A673 (cell line): ENCODE data around the gene FLRT2. TPM values are rescaled to one million over a fixed set of nuclear protein-coding genes. Genes with fewer than 3 reads are reported as not detected.

Experiments used
- BruUV-seq: library from RNA; stranded (reverse); fragments of 400-500 nt; replicated peaks from 2 replicates; lab custom pipeline; 2021; lab: Mats Ljungman, UMichigan
- CTCF ChIA-PET: fragments of 300-600 bp; sonication (Branson Sonifier 250); formaldehyde crosslinking; loops from one replicate; lab custom pipeline; 2022; ENCODE audit warnings: antibody characterized with exemption; lab: Charles Lee
- POLR2A ChIA-PET: fragments of 300-600 bp; sonication (Branson Sonifier 250); formaldehyde crosslinking; loops from one replicate; lab custom pipeline; 2022; ENCODE audit warnings: antibody characterized with exemption; ENCODE audit not compliant: low non-redundant PET; lab: Charles Lee
- DNase-seq: peaks from one replicate; pipeline ENCODE4 v3.0.0-alpha.2; 2015; ENCODE audit warnings: low spot score
- H3K27ac ChIP-seq: fragments of 200-600 bp; sonication (generic); 2 replicates; pipeline ENCODE4 v1.5.1; 2016; ENCODE audit warnings: mixed run types, low read depth, mild to moderate bottlenecking, mixed read lengths, antibody characterized with exemption, low read length; ENCODE audit not compliant: poor library complexity, severe bottlenecking
- H3K27me3 ChIP-seq: fragments of 200-600 bp; sonication (generic); replicated peaks from 2 replicates; pipeline ENCODE4 v1.6.1; 2017; ENCODE audit warnings: mixed run types, low read depth, mild to moderate bottlenecking, mixed read lengths, antibody characterized with exemption, low read length; ENCODE audit not compliant: insufficient read depth, poor library complexity
- H3K36me3 ChIP-seq: fragments of 200-600 bp; sonication (generic); 2 replicates; pipeline ENCODE4 v1.6.1; 2016; ENCODE audit warnings: mixed run types, mild to moderate bottlenecking, mixed read lengths, antibody characterized with exemption, low read length; ENCODE audit not compliant: insufficient read depth, poor library complexity, severe bottlenecking
- H3K4me1 ChIP-seq: fragments of 200-600 bp; sonication (generic); 2 replicates; pipeline ENCODE4 v1.6.1; 2017; ENCODE audit warnings: mixed run types, mild to moderate bottlenecking, mixed read lengths, antibody characterized with exemption, low read length; ENCODE audit not compliant: insufficient read depth, poor library complexity, severe bottlenecking
- H3K4me3 ChIP-seq: fragments of 200-600 bp; sonication (generic); 2 replicates; pipeline ENCODE4 v1.5.1; 2016; ENCODE audit warnings: low read depth, mixed run types, mild to moderate bottlenecking, mixed read lengths, low read length; ENCODE audit not compliant: poor library complexity, severe bottlenecking
- H3K9me3 ChIP-seq: fragments of 200-600 bp; sonication (generic); 2 replicates; pipeline ENCODE4 v1.6.1; 2016; ENCODE audit warnings: mixed run types, low read depth, mild to moderate bottlenecking, mixed read lengths, antibody characterized with exemption, low read length; ENCODE audit not compliant: poor library complexity, severe bottlenecking
- CTCF ChIP-seq: fragments of 300-800, 200-600 bp; sonication (generic); conservative IDR thresholded peaks from 2 replicates; pipeline ENCODE4 v1.5.1; 2017; ENCODE audit warnings: low read depth, mild to moderate bottlenecking, antibody characterized with exemption, low read length, moderate library complexity, mixed read lengths
- EZH2 ChIP-seq: fragments of 200-600 bp; sonication (generic); IDR thresholded peaks from 2 replicates; pipeline ENCODE4 v1.6.1; 2017; ENCODE audit warnings: borderline replicate concordance, low read depth, mild to moderate bottlenecking, mixed read lengths, antibody characterized with exemption, low read length; ENCODE audit not compliant: poor library complexity, severe bottlenecking
- intact Hi-C: fragments of 100-400 bp; cut with micrococcal nuclease; formaldehyde crosslinking; loops from one replicate; pipeline ENCODE4 v1.10.0; 2022; ENCODE audit not compliant: unreplicated experiment
- total RNA-seq: library from RNA; stranded (reverse); gene quantifications from 2 replicates; pipeline ENCODE4 v1.2.3, GENCODE V29; 2021

The FLRT2 gene
- total RNA-seq, 1 experiment from 2014 or later = 128 TPM

GRCh38 chr14:85483037-85483436, 46.9 kb upstream of the FLRT2 start:
- H3K9me3 ChIP-seq = no peaks in the 10 kb centered on the region
- H3K36me3 ChIP-seq = no peaks in the 10 kb centered on the region
- BruUV-seq = no TSS peak
- H3K27ac ChIP-seq = no peak overlapping the region
- peak; percentile 41 for DNase-seq
- intact Hi-C loops = no loop called here
- ChIA-PET POLR2A (no interaction called here), CTCF (no interaction called here)
- H3K4me3 ChIP-seq = no peak overlapping the region
- peaks cover 8% of the 10 kb centered on the region for H3K4me1 ChIP-seq
- no peak for TF ChIP-seq EZH2
- no peak for TF ChIP-seq CTCF
- no peaks in the 10 kb centered on the region for H3K27me3 ChIP-seq

GRCh38 chr14:85483652-85484051, 46.3 kb upstream of the FLRT2 start:
- CTCF ChIA-PET = no interaction called here

GRCh38 chr14:85487215-85487614, 42.7 kb upstream of the FLRT2 start:
- no peak overlapping the region for H3K4me3 ChIP-seq
- intact Hi-C loops = no loop called here
- H3K4me1 ChIP-seq = peaks cover 8% of the 10 kb centered on the region
- no TSS peak for BruUV-seq
- no peak for DNase-seq
- no peaks in the 10 kb centered on the region for H3K9me3 ChIP-seq
- POLR2A ChIA-PET = no interaction called here
- H3K36me3 ChIP-seq = no peaks in the 10 kb centered on the region
- CTCF ChIA-PET = no interaction called here
- no peaks in the 10 kb centered on the region for H3K27me3 ChIP-seq
- TF ChIP-seq CTCF (no peak), EZH2 (no peak)
- no peak overlapping the region for H3K27ac ChIP-seq

More at GRCh38 chr14:85483652-85484051, 46.3 kb upstream of the FLRT2 start:
- H3K4me3 ChIP-seq = no peak overlapping the region
- no peak overlapping the region for H3K27ac ChIP-seq
- no peak for DNase-seq
- peaks cover 8% of the 10 kb centered on the region for H3K4me1 ChIP-seq
- H3K36me3 ChIP-seq = no peaks in the 10 kb centered on the region
- POLR2A ChIA-PET = no interaction called here
- no peaks in the 10 kb centered on the region for H3K9me3 ChIP-seq
- TF ChIP-seq EZH2 (no peak), CTCF (no peak)
- H3K27me3 ChIP-seq = no peaks in the 10 kb centered on the region
- no TSS peak for BruUV-seq
- intact Hi-C loops = no loop called here
